22Rv1 (cell line): Measurements from ENCODE around the gene MTA1.

Experiments
- ZFX ChIP-seq: fragments of 450-650 bp; IDR thresholded peaks from 2 replicates; pipeline ENCODE4 v1.6.1; 2017; ENCODE audit warnings: antibody characterized with exemption, borderline replicate concordance
- TF ChIP-seq, protein P1 (sequence below): fragments of 450-650 bp; IDR thresholded peaks from 2 replicates; pipeline ENCODE4 v1.5.1; 2017; ENCODE audit warnings: mild to moderate bottlenecking

DNA sequence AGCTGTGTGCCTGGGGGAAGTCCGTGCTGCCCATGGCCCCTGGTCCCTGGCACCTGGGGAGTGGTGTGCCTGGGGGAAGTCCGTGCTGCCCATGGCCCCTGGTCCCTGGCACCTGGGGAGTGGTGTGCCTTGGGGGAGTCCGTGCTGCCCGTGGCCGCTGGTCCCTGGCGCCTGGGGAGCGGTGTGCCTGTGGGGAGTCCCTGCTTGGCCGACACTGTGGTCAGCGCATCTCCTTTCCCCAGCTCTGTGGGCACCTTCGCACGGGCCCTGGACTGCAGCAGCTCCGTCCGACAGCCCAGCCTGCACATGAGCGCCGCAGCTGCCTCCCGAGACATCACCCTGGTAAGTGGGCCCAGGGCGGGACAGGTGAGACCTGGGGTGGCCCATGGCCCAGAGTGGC, 40.5 kb downstream of the MTA1 start:
- TF ChIP-seq, protein P1, sequence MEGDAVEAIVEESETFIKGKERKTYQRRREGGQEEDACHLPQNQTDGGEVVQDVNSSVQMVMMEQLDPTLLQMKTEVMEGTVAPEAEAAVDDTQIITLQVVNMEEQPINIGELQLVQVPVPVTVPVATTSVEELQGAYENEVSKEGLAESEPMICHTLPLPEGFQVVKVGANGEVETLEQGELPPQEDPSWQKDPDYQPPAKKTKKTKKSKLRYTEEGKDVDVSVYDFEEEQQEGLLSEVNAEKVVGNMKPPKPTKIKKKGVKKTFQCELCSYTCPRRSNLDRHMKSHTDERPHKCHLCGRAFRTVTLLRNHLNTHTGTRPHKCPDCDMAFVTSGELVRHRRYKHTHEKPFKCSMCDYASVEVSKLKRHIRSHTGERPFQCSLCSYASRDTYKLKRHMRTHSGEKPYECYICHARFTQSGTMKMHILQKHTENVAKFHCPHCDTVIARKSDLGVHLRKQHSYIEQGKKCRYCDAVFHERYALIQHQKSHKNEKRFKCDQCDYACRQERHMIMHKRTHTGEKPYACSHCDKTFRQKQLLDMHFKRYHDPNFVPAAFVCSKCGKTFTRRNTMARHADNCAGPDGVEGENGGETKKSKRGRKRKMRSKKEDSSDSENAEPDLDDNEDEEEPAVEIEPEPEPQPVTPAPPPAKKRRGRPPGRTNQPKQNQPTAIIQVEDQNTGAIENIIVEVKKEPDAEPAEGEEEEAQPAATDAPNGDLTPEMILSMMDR, result no peak
- no peak for TF ChIP-seq ZFX
